Retinal pigment epithelial cell (primary cell): ENCODE results near the gene PRKCZ.

Experiments used
- DNase-seq: peaks from one replicate; pipeline ENCODE4 v3.0.0-alpha.2; 2010; ENCODE audit warnings: low read depth
- H3K4me3 ChIP-seq: 2 replicates; pipeline ENCODE4 v1.5.1; 2011; ENCODE audit warnings: mild to moderate bottlenecking, low read length, control low read depth, moderate library complexity
- TF ChIP-seq, protein P1 (sequence below): conservative IDR thresholded peaks from 2 replicates; pipeline ENCODE4 v1.5.1; 2011; ENCODE audit warnings: low read depth, low read length, control low read depth, inconsistent platforms

PRKCZ gene

DNA sequence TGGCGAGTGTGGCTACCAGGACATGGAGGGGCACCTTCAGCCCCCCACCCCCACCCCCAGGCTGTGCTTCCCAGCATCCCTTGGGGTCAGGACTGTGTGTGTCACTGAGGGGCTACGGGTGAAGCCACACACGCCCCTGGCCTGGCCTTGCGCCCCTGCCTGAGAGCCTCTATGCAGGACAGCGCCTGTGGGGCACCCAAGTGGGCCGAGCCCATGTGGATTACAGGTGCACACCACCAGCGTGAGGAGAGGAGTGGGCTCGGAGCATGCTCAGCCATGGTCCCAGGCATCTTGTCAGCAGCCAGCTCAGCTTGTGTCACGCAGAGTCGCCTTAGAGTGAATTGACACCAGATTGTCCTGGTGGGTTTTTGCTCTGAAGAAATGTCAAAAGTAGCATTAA is 116.5 kb downstream of the PRKCZ start:
- H3K4me3 ChIP-seq, result no peak overlapping the region
- DNase-seq, result no peak
- TF ChIP-seq, protein P1, sequence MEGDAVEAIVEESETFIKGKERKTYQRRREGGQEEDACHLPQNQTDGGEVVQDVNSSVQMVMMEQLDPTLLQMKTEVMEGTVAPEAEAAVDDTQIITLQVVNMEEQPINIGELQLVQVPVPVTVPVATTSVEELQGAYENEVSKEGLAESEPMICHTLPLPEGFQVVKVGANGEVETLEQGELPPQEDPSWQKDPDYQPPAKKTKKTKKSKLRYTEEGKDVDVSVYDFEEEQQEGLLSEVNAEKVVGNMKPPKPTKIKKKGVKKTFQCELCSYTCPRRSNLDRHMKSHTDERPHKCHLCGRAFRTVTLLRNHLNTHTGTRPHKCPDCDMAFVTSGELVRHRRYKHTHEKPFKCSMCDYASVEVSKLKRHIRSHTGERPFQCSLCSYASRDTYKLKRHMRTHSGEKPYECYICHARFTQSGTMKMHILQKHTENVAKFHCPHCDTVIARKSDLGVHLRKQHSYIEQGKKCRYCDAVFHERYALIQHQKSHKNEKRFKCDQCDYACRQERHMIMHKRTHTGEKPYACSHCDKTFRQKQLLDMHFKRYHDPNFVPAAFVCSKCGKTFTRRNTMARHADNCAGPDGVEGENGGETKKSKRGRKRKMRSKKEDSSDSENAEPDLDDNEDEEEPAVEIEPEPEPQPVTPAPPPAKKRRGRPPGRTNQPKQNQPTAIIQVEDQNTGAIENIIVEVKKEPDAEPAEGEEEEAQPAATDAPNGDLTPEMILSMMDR, result no peak

DNA sequence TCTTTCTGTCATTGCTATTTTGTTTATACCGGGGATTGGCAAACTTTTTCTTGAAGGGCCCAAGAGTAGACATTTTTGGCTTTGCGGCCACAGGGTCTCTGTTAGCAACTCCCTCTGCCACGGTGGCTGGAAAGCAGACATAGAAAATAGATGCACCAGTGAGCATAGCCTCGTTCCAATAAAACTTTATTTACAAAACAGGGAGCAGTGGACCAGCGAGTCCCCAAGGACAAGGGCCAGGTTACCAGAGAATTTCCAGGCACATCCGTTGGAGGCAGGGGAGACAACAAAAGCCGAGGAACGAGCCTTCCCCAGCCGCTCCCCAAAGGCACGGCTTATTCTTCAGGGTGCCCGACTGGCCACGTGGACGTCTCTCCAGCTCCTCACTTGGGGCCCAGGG is 117.9 kb downstream of the PRKCZ start:
- no peak overlapping the region for H3K4me3 ChIP-seq
- TF ChIP-seq, protein P1, result no peak
- no peak for DNase-seq

DNA sequence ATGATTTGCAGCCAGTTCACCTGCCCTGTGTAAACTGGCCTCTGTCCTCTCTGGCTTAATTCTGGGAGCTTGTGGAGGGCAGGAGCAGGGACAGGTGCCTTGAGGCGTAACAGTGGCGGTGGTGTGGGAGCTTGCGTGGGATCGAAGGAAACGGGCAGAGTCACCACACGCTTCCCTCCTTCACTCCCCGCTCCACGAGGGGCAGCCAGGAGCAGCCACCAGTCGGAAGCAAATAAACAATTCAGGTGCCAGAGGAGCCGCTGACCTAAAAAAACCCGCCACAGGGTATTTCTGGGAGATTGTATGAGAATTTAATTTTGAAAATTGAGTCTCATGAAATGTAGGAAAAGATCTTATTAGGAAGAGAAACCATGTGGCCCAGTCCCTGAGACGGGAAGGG is 118.3 kb downstream of the PRKCZ start:
- no peak for DNase-seq
- TF ChIP-seq, protein P1, result no peak
- H3K4me3 ChIP-seq, result no peak overlapping the region

DNA sequence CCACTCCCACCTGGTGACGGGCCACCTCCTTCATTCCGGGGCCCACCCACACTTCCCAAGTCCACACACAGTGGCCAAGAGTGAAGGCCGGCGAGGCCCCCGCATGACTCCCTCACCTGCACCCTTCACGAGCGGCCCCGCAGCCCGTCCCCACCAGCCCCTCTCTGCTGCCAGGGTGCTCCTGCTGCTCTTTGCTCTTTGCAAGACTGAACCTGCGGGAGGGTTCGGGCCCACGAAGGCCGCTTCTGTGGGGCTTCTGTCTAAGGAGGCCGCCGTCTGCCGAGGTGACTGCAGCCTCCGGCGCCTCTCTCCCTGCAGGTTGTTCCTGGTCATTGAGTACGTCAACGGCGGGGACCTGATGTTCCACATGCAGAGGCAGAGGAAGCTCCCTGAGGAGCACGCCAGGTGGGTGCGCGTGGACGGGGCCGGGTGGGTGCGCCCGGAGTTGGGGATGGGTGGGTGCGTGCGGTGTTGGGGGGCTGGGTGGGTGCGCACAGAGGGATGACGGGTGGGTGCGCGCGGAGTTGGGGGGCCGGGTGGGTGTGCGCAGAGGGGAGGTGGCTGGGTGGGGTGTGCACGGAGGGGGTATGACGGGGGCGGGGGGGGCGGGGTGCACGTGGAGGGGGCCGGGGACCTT is 119.1 kb downstream of the PRKCZ start:
- no peak overlapping the region for H3K4me3 ChIP-seq
- TF ChIP-seq, protein P1, result no peak

DNA sequence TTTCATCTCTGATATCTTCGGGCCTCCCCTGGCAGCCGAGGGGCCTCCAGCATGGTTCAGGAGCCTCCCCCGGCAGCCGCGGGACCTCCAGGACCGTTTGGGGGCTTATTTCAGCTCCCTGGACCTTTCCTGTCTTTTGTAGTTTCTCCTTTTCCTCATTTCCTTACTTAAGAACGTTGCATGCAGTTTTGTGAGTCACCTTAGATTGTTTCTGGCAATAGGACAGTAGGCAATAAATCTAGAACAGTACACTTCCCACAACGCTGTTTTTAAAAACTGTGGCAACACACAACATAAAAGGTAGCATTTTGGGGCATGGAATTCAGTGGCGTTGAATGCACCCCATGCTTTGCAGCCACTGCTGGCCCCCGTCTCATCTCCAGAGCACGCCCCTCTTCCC is 120.0 kb downstream of the PRKCZ start:
- TF ChIP-seq, protein P1, result no peak
- H3K4me3 ChIP-seq, result no peak overlapping the region
- DNase-seq, result no peak

More for the DNA sequence above, 119.1 kb downstream of the PRKCZ start:
- DNase-seq, result no peak

DNA sequence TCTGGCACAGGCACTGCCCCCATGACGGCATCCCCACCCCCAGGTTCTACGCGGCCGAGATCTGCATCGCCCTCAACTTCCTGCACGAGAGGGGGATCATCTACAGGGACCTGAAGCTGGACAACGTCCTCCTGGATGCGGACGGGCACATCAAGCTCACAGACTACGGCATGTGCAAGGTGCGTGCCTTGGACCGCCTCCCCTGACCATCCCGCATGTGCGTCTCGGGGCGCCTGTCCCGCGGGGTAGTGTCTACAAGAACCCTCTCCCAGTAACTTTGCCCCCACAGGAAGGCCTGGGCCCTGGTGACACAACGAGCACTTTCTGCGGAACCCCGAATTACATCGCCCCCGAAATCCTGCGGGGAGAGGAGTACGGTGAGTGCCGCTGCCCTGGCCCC is 121.8 kb downstream of the PRKCZ start:
- TF ChIP-seq, protein P1, result no peak
- no peak for DNase-seq
- no peak overlapping the region for H3K4me3 ChIP-seq

DNA sequence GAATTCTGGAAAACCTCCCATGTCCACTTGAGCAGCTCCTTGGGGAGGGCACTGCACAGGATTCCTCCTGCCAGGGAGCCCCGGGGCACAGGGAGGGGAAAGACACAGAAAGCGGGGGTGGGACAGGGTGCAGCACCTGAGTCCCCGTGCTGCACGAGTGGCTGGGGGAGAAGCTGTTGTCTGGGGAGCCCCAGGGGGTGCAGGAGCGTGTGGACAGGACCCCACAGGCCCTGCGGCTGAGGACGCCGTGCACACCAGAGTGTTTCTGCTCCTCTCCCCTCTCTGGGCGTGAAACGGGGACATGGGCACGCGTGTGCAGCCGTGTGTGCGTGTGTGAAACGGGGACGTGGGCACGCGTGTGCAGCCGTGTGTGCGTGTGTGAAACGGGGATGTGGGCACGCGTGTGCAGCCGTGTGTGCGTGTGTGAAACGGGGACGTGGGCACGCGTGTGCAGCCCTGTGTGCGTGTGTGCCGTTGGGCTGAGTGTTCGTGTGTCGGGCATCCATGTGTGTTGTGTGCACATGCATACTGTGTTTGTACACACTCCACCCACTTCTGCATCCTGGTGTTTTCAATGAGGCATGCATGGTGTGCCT is 122.4 kb downstream of the PRKCZ start:
- H3K4me3 ChIP-seq, result no peak overlapping the region
- TF ChIP-seq, protein P1, result no peak
- no peak for DNase-seq
